ENCODE results near the gene FAM187B.

- TF ChIP-seq GATA3 (IDR thresholded peaks at IDR 0.05; ENCODE audit: low read depth, low read length), result no peak
- TF ChIP-seq GATA2 (IDR thresholded peaks at IDR 0.05; ENCODE audit: low read depth, low read length), result no peak
Observed at GRCh38 chr19:35229601-35230000, 1.1 kb upstream of the FAM187B start.
